Left lobe of liver (tissue), 2 donors: Measurements from ENCODE around the gene TMEM185A. TPM values are rescaled to one million over a fixed set of nuclear protein-coding genes. Genes with fewer than 3 reads are reported as not detected.
"Not testable (repeated sequence)": the region's sequence is repeated elsewhere in the genome, so short reads cannot be mapped to it uniquely, and the experiment has no call there.

Source experiments
- ATAC-seq: fragments of 200-7000 bp; cut with Tn5 transposase; one replicate; pipeline ENCODE4 v1.9.1; 2020; ENCODE audit warnings: mild to moderate bottlenecking, moderate library complexity
- DNase-seq: peaks from one replicate; pipeline ENCODE4 v3.0.0-alpha.2; 2020; ENCODE audit warnings: low spot score
- total RNA-seq: library from RNA; stranded (reverse); gene quantifications from one replicate; pipeline ENCODE4 v1.2.1, GENCODE V29; 2021
- donor health status: DM: no; HTN: no; CAD: no; lungs with moderate emphysema.
- donor health status: DM: no; HTN: yes; CAD: no.

The TMEM185A gene
- total RNA-seq, 1 donor from 2014 or later: 8.1 TPM

DNA sequence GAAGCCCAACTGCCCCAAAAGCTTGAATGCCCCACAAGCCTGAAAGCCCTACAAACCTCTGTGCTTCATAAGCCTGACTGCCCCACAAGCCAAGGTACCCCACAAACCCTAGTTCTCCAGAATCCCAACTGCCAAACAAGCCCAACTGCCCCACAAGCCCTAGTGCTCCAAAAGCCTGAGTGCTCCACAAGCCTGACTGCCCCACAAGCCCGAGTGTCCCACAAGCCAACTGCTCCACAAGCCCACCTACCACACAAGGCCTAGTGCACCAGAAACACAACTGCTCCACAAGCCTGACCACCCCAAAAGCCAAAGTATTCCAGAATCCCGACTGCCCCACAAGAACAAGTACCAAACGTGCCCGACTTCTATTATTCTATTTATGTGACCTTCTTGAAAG lies 68.2 kb downstream of the TMEM185A start:
- ATAC-seq (no peak), DNase-seq (no peak)

DNA sequence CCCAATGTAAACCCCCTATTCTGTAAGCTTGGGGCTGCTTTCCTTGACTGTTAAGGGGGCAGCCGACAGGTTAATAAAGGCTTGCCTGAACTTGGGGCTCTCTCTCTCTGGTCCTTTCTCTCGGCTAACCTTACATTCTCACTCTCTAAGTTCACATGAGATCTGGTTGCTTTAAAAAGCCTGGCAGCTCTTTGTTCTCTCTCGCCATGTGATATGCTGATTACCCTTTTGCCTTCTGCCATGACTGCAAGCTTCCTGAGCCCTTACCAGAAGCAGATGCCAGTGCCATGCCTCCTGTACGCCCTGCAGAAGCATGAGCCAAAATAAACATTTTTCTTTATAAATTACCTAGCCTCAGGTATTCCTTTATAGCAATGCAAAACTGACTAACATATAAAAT lies 76.3 kb downstream of the TMEM185A start:
- DNase-seq, ATAC-seq: not testable (repeated sequence)

DNA sequence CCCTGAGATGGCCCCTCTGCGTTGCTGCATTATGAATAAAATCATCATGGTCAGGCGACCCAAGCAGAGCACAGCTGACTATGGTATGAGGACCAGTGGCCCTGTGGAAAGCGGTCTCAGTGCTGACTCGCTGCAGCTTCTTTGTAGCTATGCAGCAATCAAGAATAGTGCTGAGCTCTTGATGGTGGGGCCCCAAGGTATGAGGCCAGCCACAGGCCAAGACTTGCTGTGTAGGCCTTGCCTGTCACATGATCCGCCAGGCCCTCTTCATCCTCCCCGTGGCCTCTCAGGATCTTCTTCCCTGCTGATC lies 79.7 kb downstream of the TMEM185A start:
- not testable (repeated sequence) for DNase-seq, ATAC-seq

DNA sequence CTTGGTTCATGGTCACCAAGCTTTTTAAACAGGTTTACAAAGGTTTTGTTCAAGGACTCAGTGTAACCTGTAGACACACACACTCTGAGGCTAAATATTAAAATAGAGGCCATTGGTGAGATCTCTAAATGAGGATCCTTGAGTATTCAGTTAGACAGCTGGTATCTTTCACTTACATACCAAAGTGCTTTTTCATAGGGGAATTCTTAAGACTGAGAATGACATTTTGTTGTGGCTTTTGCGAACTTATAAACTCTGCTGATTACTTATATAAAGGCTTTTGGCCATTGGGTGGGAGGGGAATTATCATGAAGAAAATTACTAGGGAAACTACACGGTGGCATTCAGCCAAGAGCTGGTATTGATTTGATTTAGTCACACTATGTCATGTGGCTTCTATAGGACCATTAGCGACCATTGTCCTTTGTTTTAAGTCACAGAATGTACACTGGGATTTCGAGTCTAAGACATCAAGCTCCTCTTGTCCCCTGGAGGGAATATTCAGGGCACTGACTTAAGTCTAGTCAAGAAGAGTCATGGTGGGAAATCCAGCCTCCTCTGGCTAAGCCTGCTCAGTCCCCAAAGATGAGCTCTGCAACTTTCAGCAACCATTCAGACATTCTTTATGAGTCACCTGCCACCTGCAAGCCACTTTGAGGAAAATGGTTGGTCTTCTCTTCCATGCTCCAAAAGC lies 80.2 kb downstream of the TMEM185A start:
- not testable (repeated sequence) for DNase-seq, ATAC-seq

DNA sequence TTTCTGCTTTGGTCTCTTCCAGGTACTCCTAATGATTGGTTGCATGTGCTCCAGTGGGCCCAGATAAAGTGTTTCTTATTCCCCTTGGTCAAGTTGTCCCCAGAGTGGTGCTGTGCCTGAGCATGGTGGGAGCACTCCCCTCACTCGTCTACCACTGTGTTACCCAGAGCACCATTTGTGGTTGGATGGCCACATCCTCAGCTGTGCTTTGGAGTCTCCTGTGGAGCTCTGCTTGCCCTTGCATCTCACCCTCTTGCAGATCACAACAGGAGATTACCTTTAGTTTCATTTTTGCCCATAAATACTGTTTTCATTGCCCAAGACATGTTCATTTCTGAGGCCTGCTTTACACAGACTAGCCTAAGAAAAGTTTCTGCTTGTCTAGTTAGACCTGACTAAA lies 81.1 kb downstream of the TMEM185A start:
- not testable (repeated sequence) for ATAC-seq, DNase-seq

DNA sequence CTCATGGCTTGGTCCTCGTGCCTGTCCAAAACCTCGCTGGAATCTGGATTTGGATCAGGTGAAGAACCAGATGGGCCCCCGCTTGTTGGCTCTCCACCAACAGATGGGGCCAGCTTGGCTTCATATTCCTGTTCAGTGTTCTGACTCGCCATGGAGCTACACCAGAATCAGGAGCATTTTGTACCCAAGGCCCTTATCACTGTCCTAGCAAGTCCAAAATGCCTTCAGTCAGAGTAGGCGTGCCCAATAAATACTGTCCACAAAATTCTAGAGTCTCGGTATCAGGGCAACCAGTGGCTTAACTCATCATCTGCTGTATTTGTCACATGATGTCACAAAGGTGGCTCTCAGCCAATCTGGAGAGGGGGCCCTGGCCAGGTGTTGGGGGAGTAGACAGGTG lies 81.9 kb downstream of the TMEM185A start, which contains the start of gene HSFX3:
TSS of gene HSFX3 (minus strand) at position 224 of the 400 bp plus-strand sequence. CDS start at position 152, 72 bp downstream.
- not testable (repeated sequence) for DNase-seq, ATAC-seq

DNA sequence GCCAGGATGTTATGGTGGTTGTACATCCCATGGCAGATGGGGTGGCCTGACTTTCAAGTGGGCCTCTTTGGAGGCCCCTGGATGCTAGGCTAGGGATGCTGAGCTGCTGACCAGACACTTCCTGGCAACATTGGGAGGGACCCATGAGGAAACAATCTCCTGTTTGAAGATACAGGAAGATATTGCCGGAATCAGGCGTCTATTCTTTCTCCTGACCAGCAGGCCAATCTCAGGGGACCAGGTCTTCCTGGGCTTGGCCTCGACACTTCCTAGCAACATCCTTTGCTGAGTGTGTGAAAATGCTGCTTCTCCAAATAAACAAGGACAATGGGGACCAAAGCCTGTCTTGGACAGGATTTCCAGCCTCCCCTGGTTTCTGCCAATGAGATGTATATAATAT lies 83.8 kb downstream of the TMEM185A start:
- not testable (repeated sequence) for ATAC-seq, DNase-seq

DNA sequence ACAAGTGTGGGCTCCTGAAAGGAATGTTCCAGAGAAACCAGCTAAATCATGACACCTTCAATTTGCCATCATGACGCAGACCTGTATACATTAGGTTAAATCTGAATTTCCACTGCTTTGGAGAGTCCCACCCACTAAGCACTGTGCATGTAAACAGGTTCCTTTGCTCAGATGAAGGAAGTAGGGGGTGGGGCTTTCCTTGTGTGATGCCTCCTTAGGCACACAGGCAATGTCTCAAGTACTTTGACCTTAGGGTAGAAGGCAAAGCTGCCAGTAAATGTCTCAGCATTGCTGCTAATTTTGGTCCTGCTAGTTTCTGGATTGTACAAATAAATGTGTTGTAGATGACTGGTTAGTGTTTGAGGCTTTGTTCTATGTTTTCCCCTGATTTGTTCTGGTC lies 84.6 kb downstream of the TMEM185A start:
- not testable (repeated sequence) for ATAC-seq, DNase-seq

Other genes with a start within 250 kb of the TMEM185A start
- 16.3 TPM for gene IDS, start 126.5 kb downstream of the TMEM185A start, total RNA-seq
- 13.5 TPM for gene EOLA1, start 90.8 kb downstream of the TMEM185A start, total RNA-seq
- gene HSFX3, start 81.9 kb downstream of the TMEM185A start, total RNA-seq: not detected
- not detected for gene MAGEA9B, start 44.3 kb downstream of the TMEM185A start, total RNA-seq
- gene HSFX2, start 36.5 kb downstream of the TMEM185A start, total RNA-seq: not detected
- not detected for gene MAGEA11, start 80.3 kb upstream of the TMEM185A start, total RNA-seq
- 0.78 TPM for gene HSFX1, start 142.3 kb upstream of the TMEM185A start, total RNA-seq
- not detected for gene MAGEA9, start 150.1 kb upstream of the TMEM185A start, total RNA-seq
- gene MAGEA8, start 249.4 kb upstream of the TMEM185A start, total RNA-seq: not detected